Chondrocyte (in vitro differentiated cells): ENCODE data around the gene DNAH7. TPM values are rescaled to one million over a fixed set of nuclear protein-coding genes. Genes with fewer than 3 reads are reported as not detected.

Source experiments
- DNase-seq: peaks from one replicate; pipeline ENCODE4 v3.0.0; 2021; ENCODE audit warnings: mixed read lengths, low spot score
- H3K27ac Mint-ChIP-seq: one replicate; pipeline ENCODE4 v1.8.0; 2021; ENCODE audit warnings: mild to moderate bottlenecking, moderate library complexity, mixed read lengths; ENCODE audit not compliant: unreplicated experiment
- H3K27me3 Mint-ChIP-seq: 2 replicates; pipeline ENCODE4 v1.8.0; 2021; ENCODE audit warnings: low read depth, mixed read lengths
- H3K36me3 Mint-ChIP-seq: 2 replicates; pipeline ENCODE4 v1.8.0; 2021; ENCODE audit warnings: low read depth, mixed read lengths
- H3K4me1 Mint-ChIP-seq: 2 replicates; pipeline ENCODE4 v1.8.0; 2021; ENCODE audit warnings: low read depth, mild to moderate bottlenecking, mixed read lengths
- H3K4me3 Mint-ChIP-seq: one replicate; pipeline ENCODE4 v1.8.0; 2021; ENCODE audit warnings: mild to moderate bottlenecking, moderate library complexity, mixed read lengths; ENCODE audit not compliant: unreplicated experiment
- H3K9me3 Mint-ChIP-seq: 2 replicates; pipeline ENCODE4 v1.8.0; 2021; ENCODE audit warnings: low read depth, mixed read lengths
- total RNA-seq: library from RNA; stranded (reverse); gene quantifications from 3 replicates; pipeline ENCODE4 v1.2.1, GENCODE V29; 2021
- TF ChIP-seq, protein P1 (sequence below): fragments of 200-600 bp; sonication (generic); IDR thresholded peaks from 2 replicates; pipeline ENCODE4 v1.5.0; 2021; ENCODE audit warnings: antibody characterized with exemption, mild to moderate bottlenecking, moderate library complexity

The DNAH7 gene
- total RNA-seq, 1 donor from 2014 or later: 0.20 TPM

DNA sequence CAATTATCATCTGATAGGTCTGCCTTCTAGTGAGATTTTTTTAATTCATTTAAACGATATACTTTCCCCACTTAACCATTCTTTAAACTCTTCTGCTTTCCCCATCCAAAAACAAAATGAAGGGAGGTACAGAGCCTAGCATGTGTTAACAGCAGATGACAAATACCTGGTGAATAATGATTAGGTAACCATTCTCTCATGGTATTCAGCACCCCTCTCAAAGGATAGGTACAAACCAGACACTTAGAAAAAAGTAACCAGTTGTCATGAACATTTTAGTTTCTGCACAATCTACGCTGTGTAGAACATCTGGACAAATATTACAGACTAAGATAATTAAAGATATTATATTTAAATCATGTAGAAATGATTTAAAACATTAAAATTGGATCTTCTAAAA, 56.3 kb downstream of the DNAH7 start:
- no peaks in the 10 kb centered on the region for H3K4me1 Mint-ChIP-seq
- TF ChIP-seq, protein P1, sequence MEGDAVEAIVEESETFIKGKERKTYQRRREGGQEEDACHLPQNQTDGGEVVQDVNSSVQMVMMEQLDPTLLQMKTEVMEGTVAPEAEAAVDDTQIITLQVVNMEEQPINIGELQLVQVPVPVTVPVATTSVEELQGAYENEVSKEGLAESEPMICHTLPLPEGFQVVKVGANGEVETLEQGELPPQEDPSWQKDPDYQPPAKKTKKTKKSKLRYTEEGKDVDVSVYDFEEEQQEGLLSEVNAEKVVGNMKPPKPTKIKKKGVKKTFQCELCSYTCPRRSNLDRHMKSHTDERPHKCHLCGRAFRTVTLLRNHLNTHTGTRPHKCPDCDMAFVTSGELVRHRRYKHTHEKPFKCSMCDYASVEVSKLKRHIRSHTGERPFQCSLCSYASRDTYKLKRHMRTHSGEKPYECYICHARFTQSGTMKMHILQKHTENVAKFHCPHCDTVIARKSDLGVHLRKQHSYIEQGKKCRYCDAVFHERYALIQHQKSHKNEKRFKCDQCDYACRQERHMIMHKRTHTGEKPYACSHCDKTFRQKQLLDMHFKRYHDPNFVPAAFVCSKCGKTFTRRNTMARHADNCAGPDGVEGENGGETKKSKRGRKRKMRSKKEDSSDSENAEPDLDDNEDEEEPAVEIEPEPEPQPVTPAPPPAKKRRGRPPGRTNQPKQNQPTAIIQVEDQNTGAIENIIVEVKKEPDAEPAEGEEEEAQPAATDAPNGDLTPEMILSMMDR: no peak
- no peak overlapping the region for H3K4me3 Mint-ChIP-seq
- H3K36me3 Mint-ChIP-seq: no peaks in the 10 kb centered on the region
- H3K9me3 Mint-ChIP-seq: peaks cover 2% of the 10 kb centered on the region
- DNase-seq: no peak
- no peak overlapping the region for H3K27ac Mint-ChIP-seq
- peaks cover 32% of the 10 kb centered on the region for H3K27me3 Mint-ChIP-seq

DNA sequence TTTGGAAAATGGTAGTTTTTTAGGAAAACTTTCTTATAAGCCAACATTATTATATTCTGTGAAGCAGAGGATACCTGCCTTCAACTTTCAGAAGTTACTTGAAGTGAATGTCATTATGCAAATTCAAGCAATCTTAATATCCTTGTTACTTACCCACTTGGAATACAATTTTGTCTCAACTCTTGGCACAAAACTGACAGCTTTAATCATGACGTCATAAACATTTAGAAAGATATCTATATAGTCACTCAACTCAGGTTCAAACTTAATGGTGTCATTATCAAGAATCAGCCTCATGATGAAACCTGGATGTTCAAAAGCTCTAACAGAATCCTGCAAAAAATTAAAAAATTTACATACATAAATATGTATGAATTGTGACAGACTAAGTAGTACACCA, 68.1 kb downstream of the DNAH7 start:
- no peak overlapping the region for H3K4me3 Mint-ChIP-seq
- no peak for DNase-seq
- peaks cover 2% of the 10 kb centered on the region for H3K27me3 Mint-ChIP-seq
- H3K9me3 Mint-ChIP-seq: peaks cover 6% of the 10 kb centered on the region
- TF ChIP-seq, protein P1: no peak
- H3K4me1 Mint-ChIP-seq: no peaks in the 10 kb centered on the region
- no peak overlapping the region for H3K27ac Mint-ChIP-seq
- H3K36me3 Mint-ChIP-seq: no peaks in the 10 kb centered on the region

DNA sequence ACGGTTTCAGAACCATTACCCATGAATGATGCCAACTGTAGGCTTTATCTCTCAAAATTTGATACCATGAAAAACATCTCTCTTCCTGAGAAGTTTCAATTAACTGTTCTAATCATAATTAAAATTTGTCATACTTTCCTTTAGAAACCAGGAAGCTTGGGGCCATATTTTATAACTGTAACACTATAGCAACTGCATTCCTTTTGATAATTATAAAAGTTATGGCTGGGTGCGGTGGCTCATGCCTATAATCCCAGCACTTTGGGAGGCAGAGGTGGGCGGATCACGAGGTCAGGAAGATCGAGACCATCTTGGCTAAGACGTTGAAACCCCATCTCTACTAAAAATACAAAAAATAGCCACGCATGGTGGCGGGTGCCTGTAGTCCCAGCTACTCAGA, 70.6 kb downstream of the DNAH7 start:
- H3K4me1 Mint-ChIP-seq: no peaks in the 10 kb centered on the region
- peaks cover 7% of the 10 kb centered on the region for H3K9me3 Mint-ChIP-seq
- TF ChIP-seq, protein P1: no peak
- no peaks in the 10 kb centered on the region for H3K36me3 Mint-ChIP-seq
- peaks cover 10% of the 10 kb centered on the region for H3K27me3 Mint-ChIP-seq
- DNase-seq: no peak
- no peak overlapping the region for H3K27ac Mint-ChIP-seq
- H3K4me3 Mint-ChIP-seq: no peak overlapping the region

DNA sequence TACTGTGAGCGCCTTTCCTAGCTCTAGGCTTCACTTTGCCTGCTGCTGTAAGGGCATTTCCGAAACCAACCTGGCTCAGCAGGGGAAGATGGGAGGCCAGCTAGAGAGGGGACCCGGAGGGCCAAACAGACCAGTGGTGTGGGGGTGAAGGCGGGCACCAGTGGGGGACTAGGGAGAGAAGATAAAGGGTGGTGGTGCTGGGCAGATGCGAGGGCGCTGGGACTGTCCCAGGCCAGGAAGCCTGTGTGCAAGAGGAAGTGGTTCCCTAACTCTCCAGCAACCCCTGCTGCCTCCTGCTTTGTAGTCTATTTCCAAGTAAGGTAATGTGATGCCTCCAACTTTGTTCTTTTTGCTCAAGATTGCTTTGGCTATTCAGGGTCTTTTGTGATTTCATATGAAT, 73.1 kb downstream of the DNAH7 start:
- Mint-ChIP-seq H3K36me3 (no peaks in the 10 kb centered on the region), H3K27me3 (peaks cover 21% of the 10 kb centered on the region), H3K9me3 (peaks cover 7% of the 10 kb centered on the region), H3K27ac (no peak overlapping the region), H3K4me1 (no peaks in the 10 kb centered on the region), H3K4me3 (no peak overlapping the region)
- TF ChIP-seq, protein P1: no peak
- DNase-seq: no peak

DNA sequence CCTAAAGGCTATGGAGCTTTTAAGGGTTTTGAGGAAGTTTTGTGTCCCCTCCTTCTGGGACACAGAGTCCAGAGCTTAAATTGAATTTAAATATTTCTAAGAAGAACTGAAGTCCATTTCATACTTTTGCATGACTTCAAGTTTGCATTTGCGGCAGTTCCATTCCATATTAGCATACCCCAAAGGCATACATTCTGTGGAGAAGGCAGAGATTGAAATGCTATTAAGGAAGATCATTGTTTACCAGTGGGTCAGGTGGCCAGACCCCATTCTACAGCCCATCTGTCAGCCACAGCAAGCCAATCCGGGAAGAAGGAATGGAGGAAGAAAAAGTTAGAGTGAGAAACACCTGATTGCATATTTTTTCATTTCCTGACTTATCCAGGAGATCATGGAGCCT, 75.0 kb downstream of the DNAH7 start:
- Mint-ChIP-seq H3K4me3 (no peak overlapping the region), H3K36me3 (no peaks in the 10 kb centered on the region), H3K4me1 (no peaks in the 10 kb centered on the region), H3K9me3 (peaks cover 7% of the 10 kb centered on the region), H3K27ac (no peak overlapping the region), H3K27me3 (peaks cover 25% of the 10 kb centered on the region)
- DNase-seq: no peak
- TF ChIP-seq, protein P1: no peak
